HG03520 (cell line): ENCODE data around the gene TRIM17.

Source experiments
- ATAC-seq: cut with Tn5 transposase; IDR thresholded peaks from one replicate; pipeline ENCODE4 v1.9.1; 2021; ENCODE audit warnings: mild to moderate bottlenecking, moderate library complexity; ENCODE audit not compliant: unreplicated experiment

Gene TRIM17

DNA sequence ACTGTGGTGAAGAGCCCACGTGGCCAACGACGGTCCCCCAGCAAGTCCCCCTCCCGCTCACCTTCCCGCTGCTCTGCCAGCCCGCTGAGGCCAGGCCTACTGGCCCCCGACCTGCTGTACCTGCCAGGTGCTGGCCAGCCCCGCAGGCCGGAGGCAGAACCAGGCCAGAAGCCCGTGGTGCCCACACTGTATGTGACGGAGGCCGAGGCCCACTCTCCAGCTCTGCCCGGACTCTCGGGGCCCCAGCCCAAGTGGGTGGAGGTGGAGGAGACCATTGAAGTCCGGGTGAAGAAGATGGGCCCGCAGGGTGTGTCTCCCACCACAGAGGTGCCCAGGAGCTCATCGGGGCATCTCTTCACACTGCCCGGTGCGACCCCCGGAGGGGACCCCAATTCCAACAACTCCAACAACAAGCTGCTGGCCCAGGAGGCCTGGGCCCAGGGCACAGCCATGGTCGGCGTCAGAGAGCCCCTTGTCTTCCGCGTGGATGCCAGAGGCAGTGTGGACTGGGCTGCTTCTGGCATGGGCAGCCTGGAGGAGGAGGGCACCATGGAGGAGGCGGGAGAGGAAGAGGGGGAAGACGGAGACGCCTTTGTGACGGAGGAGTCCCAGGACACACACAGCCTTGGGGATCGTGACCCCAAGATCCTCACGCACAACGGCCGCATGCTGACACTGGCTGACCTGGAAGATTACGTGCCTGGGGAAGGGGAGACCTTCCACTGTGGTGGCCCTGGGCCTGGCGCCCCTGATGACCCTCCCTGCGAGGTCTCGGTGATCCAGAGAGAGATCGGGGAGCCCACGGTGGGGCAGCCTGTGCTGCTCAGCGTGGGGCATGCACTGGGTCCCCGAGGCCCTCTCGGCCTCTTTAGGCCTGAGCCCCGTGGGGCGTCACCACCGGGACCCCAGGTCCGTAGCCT lies 56.8 kb downstream of the TRIM17 start:
- no peak for ATAC-seq

DNA sequence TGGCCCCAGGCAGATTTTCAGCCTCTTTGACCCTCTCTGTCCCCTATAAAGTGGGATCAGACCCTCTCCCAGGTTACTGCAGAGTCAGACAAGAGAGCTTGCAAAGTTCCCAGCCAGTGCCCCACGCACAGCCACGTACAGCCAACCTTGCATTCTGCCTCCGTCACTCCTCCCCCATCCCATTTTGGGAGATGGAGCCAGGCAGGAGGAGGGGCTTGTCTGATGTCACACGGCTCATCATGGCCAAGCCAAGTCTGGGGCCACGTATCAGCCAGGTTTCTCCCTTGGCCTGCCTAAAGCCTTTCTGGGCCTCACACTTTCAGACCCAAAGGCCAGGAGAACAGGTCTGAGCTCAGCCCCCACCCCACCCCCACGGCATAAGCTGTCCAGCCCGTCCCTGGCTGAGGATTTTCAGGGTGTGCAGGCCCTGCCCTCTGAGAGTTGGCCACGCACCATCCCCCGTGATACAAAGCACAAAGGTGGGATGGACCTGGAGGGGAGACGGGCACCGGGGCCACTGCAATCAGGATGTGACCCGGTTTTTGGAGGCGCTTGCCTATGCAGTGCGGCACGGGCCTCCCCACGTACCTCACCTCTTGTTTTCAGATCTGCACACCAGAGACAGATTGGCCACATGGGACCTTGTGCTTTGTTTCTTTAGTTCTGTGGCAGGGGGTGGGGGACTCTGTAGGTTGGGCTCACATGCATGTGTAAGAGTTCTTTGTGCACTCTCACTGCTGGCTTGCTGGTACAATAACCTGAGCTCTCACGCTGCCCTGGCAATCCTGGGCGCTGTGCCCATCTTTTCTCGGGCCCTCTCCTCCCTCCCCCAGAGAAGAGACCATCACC lies 57.7 kb downstream of the TRIM17 start:
- ATAC-seq, result no peak

DNA sequence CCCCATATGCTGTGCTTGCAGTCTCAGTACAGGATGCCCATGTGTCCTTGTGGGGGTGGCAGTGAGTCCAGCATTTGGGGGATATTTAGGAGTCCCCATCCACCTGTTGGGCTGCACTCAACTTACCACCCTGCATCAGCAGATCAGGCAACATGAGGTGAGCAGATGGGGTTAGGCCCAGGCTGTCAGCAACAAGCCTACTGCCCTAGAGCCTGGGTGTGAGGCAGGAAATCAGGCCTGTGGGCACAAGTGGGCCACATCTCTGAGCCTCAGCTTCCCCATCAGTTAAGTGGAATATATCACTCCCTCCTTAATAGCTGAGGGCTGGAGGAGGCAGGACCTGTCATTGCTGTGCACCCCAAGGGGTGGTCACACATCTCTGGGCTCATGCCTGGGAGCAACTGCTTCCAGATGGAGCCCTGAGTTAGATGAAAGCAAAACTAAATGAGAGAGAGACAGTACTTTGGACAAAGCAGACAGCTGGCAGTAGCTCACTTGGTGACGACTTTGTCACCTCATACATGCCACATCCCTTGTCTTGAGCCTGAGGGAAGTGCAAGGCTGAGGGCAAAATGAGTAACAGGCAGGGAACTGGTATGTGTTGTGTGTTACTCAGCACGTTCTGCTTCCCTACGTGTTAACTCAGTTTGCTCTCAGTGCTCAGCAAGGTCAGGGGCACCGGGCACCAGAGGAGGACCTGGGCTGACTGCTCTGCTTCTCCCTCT lies 58.5 kb downstream of the TRIM17 start:
- no peak for ATAC-seq
